HepG2 (cell line): ENCODE measurements around the gene TMEM9B. TPM values are rescaled to one million over a fixed set of nuclear protein-coding genes. Genes with fewer than 3 reads are reported as not detected.

Experiments
- ATF6 ChIP-seq: sonication (generic); formaldehyde crosslinking; conservative IDR thresholded peaks from 2 replicates; pipeline ENCODE4 v1.4.0; 2020; ENCODE audit warnings: missing genetic modification reagents
- CAMTA2 ChIP-seq: sonication (generic); formaldehyde crosslinking; IDR thresholded peaks from 2 replicates; pipeline ENCODE4 v1.4.0; 2020; ENCODE audit warnings: mild to moderate bottlenecking, missing genetic modification reagents, borderline replicate concordance
- CREBL2 ChIP-seq: sonication (generic); formaldehyde crosslinking; IDR thresholded peaks from 2 replicates; pipeline ENCODE4 v1.8.1; 2023; ENCODE audit warnings: missing genetic modification reagents, mild to moderate bottlenecking, borderline replicate concordance
- ELF4 ChIP-seq: sonication (generic); formaldehyde crosslinking; IDR thresholded peaks from 2 replicates; pipeline ENCODE4 v1.5.0; 2020; ENCODE audit warnings: missing genetic modification reagents, mild to moderate bottlenecking, moderate library complexity, borderline replicate concordance
- FOXK1 ChIP-seq: sonication (generic); formaldehyde crosslinking; IDR thresholded peaks from 2 replicates; pipeline ENCODE4 v1.4.0; 2020; ENCODE audit warnings: low read depth, missing genetic modification reagents, borderline replicate concordance
- GABPB1 ChIP-seq: IDR thresholded peaks from 2 replicates; pipeline ENCODE4 v1.6.1; 2016; ENCODE audit warnings: mild to moderate bottlenecking, missing genetic modification reagents, moderate library complexity, missing compliant biosample characterization
- GPN1 ChIP-seq: sonication (generic); formaldehyde crosslinking; IDR thresholded peaks from 2 replicates; pipeline ENCODE4 v1.5.1; 2020; ENCODE audit warnings: missing genetic modification reagents, borderline replicate concordance
- HOXA3 ChIP-seq: sonication (generic); formaldehyde crosslinking; IDR thresholded peaks from 2 replicates; pipeline ENCODE4 v1.5.0; 2020; ENCODE audit warnings: missing genetic modification reagents
- KLF13 ChIP-seq: sonication (generic); formaldehyde crosslinking; IDR thresholded peaks from 2 replicates; pipeline ENCODE4 v1.4.0; 2020; ENCODE audit warnings: mild to moderate bottlenecking, missing genetic modification reagents
- NKX3-1 ChIP-seq: sonication (generic); formaldehyde crosslinking; IDR thresholded peaks from 2 replicates; pipeline ENCODE4 v1.5.0; 2020; ENCODE audit warnings: missing genetic modification reagents
- NR2C2 ChIP-seq: sonication (generic); formaldehyde crosslinking; IDR thresholded peaks from 2 replicates; pipeline ENCODE4 v1.4.0; 2020; ENCODE audit warnings: missing genetic modification reagents, mild to moderate bottlenecking, moderate library complexity, borderline replicate concordance
- NR2F1 ChIP-seq, 2 experiments: fragments of 450-650 bp in 1 of 2; formaldehyde crosslinking in 1 of 2; IDR thresholded peaks; 2 replicates each; pipeline versions ENCODE4 v1.5.0 to v1.6.1; 2016 to 2020; ENCODE audit warnings: mild to moderate bottlenecking in 1 of 2, missing compliant biosample characterization in 1 of 2, missing genetic modification reagents in 1 of 2, moderate library complexity in 1 of 2
- PHF20 ChIP-seq: sonication (generic); formaldehyde crosslinking; IDR thresholded peaks from 2 replicates; pipeline ENCODE4 v1.5.0; 2020; ENCODE audit warnings: mild to moderate bottlenecking, missing genetic modification reagents
- RFX5 ChIP-seq: IDR thresholded peaks from 2 replicates; pipeline ENCODE4 v1.6.1; 2011; ENCODE audit warnings: low read depth, low read length, improper control_type of control experiment
- SALL1 ChIP-seq: sonication (generic); formaldehyde crosslinking; IDR thresholded peaks from 2 replicates; pipeline ENCODE4 v1.8.0; 2022; ENCODE audit warnings: mild to moderate bottlenecking, missing genetic modification reagents
- ZMYM3 ChIP-seq: sonication (generic); formaldehyde crosslinking; IDR thresholded peaks from 2 replicates; pipeline ENCODE4 v1.5.1; 2020; ENCODE audit warnings: mild to moderate bottlenecking, missing genetic modification reagents
- ZNF143 ChIP-seq: sonication (generic); formaldehyde crosslinking; IDR thresholded peaks from 2 replicates; pipeline ENCODE4 v1.4.0; 2020; ENCODE audit warnings: missing genetic modification reagents
- ZNF343 ChIP-seq: sonication (generic); formaldehyde crosslinking; IDR thresholded peaks from 2 replicates; pipeline ENCODE4 v1.4.0; 2020; ENCODE audit warnings: mild to moderate bottlenecking, missing genetic modification reagents
- ZNF432 ChIP-seq: sonication (generic); formaldehyde crosslinking; IDR thresholded peaks from 2 replicates; pipeline ENCODE4 v1.5.0; 2020; ENCODE audit warnings: missing genetic modification reagents, mild to moderate bottlenecking, borderline replicate concordance
- ZNF446 ChIP-seq: sonication (generic); formaldehyde crosslinking; IDR thresholded peaks from 2 replicates; pipeline ENCODE4 v1.5.0; 2020; ENCODE audit warnings: mild to moderate bottlenecking, missing genetic modification reagents
- ZNF616 ChIP-seq: sonication (generic); formaldehyde crosslinking; IDR thresholded peaks from 2 replicates; pipeline ENCODE4 v1.5.0; 2020; ENCODE audit warnings: low read depth, mild to moderate bottlenecking, missing genetic modification reagents
- ZNF703 ChIP-seq: sonication (generic); formaldehyde crosslinking; IDR thresholded peaks from 2 replicates; pipeline ENCODE4 v1.5.1; 2020; ENCODE audit warnings: missing genetic modification reagents, mild to moderate bottlenecking, moderate library complexity, borderline replicate concordance
- ZNF749 ChIP-seq: sonication (generic); formaldehyde crosslinking; IDR thresholded peaks from 2 replicates; pipeline ENCODE4 v1.8.0; 2022; ENCODE audit warnings: mild to moderate bottlenecking, missing genetic modification reagents, moderate library complexity, borderline replicate concordance
- ZNF772 ChIP-seq: sonication (generic); formaldehyde crosslinking; IDR thresholded peaks from 2 replicates; pipeline ENCODE4 v1.5.0; 2020; ENCODE audit warnings: mild to moderate bottlenecking, missing genetic modification reagents
- polyA plus RNA-seq, 8 experiments: library from polyadenylated mRNA; depleted of rRNA in 3 of 8; stranded (reverse) in 7 of 8; unstranded in 1 of 8; fragments of >200 nt; fragmentation: Illumina TruSeq in 4 of 8; extraction: Trizol in 4 of 8; gene quantifications; 2 replicates each; pipeline versions ENCODE4 v1.2.1 to v1.2.3, GENCODE V29; 2011 to 2016; ENCODE audit warnings: low read depth in 4 of 8, missing spikeins in 1 of 8, mixed read lengths in 1 of 8; ENCODE audit not compliant: insufficient read depth in 1 of 8
- total RNA-seq, 5 experiments: library from RNA; depleted of rRNA; stranded (reverse); fragments of >200 nt; fragmentation: Illumina TruSeq; extraction: Trizol; gene quantifications; 2 replicates each; pipeline ENCODE4 v1.2.3, GENCODE V29; 2016; ENCODE audit warnings: low read depth in 1 of 5
- TF ChIP-seq, protein P1 (sequence below): sonication (generic); formaldehyde crosslinking; IDR thresholded peaks from 2 replicates; pipeline ENCODE4 v1.4.0; 2020; ENCODE audit warnings: missing genetic modification reagents

Gene TMEM9B
- total and polyA plus RNA-seq, 2 of the 13 experiments (the other 11 are each of a cell fraction or from before 2014, with no cell fraction given) = 12.4 to 20.8 TPM

GRCh38 chr11:8964324-8965320, at the start of gene TMEM9B (continued):
- TF ChIP-seq RFX5 = no peak
- TF ChIP-seq, protein P1, sequence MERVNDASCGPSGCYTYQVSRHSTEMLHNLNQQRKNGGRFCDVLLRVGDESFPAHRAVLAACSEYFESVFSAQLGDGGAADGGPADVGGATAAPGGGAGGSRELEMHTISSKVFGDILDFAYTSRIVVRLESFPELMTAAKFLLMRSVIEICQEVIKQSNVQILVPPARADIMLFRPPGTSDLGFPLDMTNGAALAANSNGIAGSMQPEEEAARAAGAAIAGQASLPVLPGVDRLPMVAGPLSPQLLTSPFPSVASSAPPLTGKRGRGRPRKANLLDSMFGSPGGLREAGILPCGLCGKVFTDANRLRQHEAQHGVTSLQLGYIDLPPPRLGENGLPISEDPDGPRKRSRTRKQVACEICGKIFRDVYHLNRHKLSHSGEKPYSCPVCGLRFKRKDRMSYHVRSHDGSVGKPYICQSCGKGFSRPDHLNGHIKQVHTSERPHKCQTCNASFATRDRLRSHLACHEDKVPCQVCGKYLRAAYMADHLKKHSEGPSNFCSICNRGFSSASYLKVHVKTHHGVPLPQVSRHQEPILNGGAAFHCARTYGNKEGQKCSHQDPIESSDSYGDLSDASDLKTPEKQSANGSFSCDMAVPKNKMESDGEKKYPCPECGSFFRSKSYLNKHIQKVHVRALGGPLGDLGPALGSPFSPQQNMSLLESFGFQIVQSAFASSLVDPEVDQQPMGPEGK (CRISPR knock-in tag) = no peak
- TF ChIP-seq ZNF432 (CRISPR knock-in tag) = no peak
- 0 out of 2 replicates have a peak, but pooled peaks have one; percentile 62 for TF ChIP-seq CREBL2 (CRISPR knock-in tag)
- no peak for TF ChIP-seq CAMTA2
- no peak for TF ChIP-seq GPN1 (CRISPR knock-in tag)
- peak; percentile 61; the same call in 1 of the 2 replicates for TF ChIP-seq FOXK1 (CRISPR knock-in tag)
- 0 out of 2 replicates have a peak, but pooled peaks have one; percentile 34 for TF ChIP-seq ZNF143 (CRISPR knock-in tag)
- TF ChIP-seq NKX3-1 (CRISPR knock-in tag) = 0 out of 2 replicates have a peak, but pooled peaks have one; percentile 22
- peak; percentile 42; the same call in 1 of the 2 replicates for TF ChIP-seq ZMYM3
- peak; percentile 38; the same call in 1 of the 2 replicates for TF ChIP-seq ZNF772 (CRISPR knock-in tag)
- TF ChIP-seq ZNF446 (CRISPR knock-in tag) = 0 out of 2 replicates have a peak, but pooled peaks have one; percentile 13
- TF ChIP-seq GABPB1 (CRISPR knock-in tag) = peak; percentile 98
- TF ChIP-seq ZNF616 (CRISPR knock-in tag) = no peak
- peak; percentile 99 for TF ChIP-seq NR2C2 (CRISPR knock-in tag)
- TF ChIP-seq NR2F1 (CRISPR knock-in tag; IDR thresholded peaks at IDR 0.05) = no peak
- no peak for TF ChIP-seq ZNF343
- peak; percentile 97 for TF ChIP-seq PHF20 (CRISPR knock-in tag)
- peak; percentile 66; the same call in 1 of the 2 replicates for TF ChIP-seq ZNF749 (CRISPR knock-in tag)
- TF ChIP-seq ATF6 (CRISPR knock-in tag) = no peak
- peak; percentile 53 for TF ChIP-seq SALL1 (CRISPR knock-in tag)
- TF ChIP-seq ZNF703 = no peak
- peak; percentile 82; the same call in 1 of the 2 replicates for TF ChIP-seq HOXA3 (CRISPR knock-in tag)
- peak; percentile 15; the same call in 1 of the 2 replicates for TF ChIP-seq KLF13 (CRISPR knock-in tag)
- peak; percentile 62; the same call in 1 of the 2 replicates for TF ChIP-seq ELF4
